ENCODE measurements around the gene UVRAG. TPM values are rescaled to one million over a fixed set of nuclear protein-coding genes. Genes with fewer than 3 reads are reported as not detected.
"Not testable (repeated sequence)": the region's sequence is repeated elsewhere in the genome, so short reads cannot be mapped to it uniquely, and the experiment has no call there.

The UVRAG gene
- total RNA-seq, 1 donor from 2014 or later, result 7.4 TPM

GRCh38 chr11:75924966-75925784 lies 110.2 kb downstream of the UVRAG start:
- H3K4me3 ChIP-seq (ENCODE audit: low read depth, low read length), result no peak overlapping the region
- TF ChIP-seq CTCF (conservative IDR thresholded peaks at IDR 0.05; ENCODE audit: low read depth, low read length), result no peak
- no peak for DNase-seq (ENCODE audit: low read depth)

GRCh38 chr11:75925785-75926164 lies 110.8 kb downstream of the UVRAG start:
- DNase-seq (ENCODE audit: low read depth), result no peak
- no peak for TF ChIP-seq CTCF (conservative IDR thresholded peaks at IDR 0.05; ENCODE audit: low read depth, low read length)
- H3K4me3 ChIP-seq (ENCODE audit: low read depth, low read length), result no peak overlapping the region

- DNase-seq (ENCODE audit: low read depth), result no peak
- H3K4me3 ChIP-seq (ENCODE audit: low read depth, low read length), result no peak overlapping the region
- no peak for TF ChIP-seq CTCF (conservative IDR thresholded peaks at IDR 0.05; ENCODE audit: low read depth, low read length)
Measured at GRCh38 chr11:75929706-75930105, 114.7 kb downstream of the UVRAG start.

- no peak for TF ChIP-seq CTCF (conservative IDR thresholded peaks at IDR 0.05; ENCODE audit: low read depth, low read length)
- no peak for DNase-seq (ENCODE audit: low read depth)
- no peak overlapping the region for H3K4me3 ChIP-seq (ENCODE audit: low read depth, low read length)
Measured at GRCh38 chr11:75930534-75930933, 115.5 kb downstream of the UVRAG start.

GRCh38 chr11:75931124-75931523 lies 116.1 kb downstream of the UVRAG start:
- H3K4me3 ChIP-seq (ENCODE audit: low read depth, low read length), result no peak overlapping the region
- DNase-seq (ENCODE audit: low read depth), result no peak
- no peak for TF ChIP-seq CTCF (conservative IDR thresholded peaks at IDR 0.05; ENCODE audit: low read depth, low read length)

- H3K4me3 ChIP-seq (ENCODE audit: low read depth, low read length); DNase-seq (ENCODE audit: low read depth): not testable (repeated sequence)
Measured at GRCh38 chr11:75933736-75934135, 118.7 kb downstream of the UVRAG start.

GRCh38 chr11:75934851-75935250 lies 119.8 kb downstream of the UVRAG start:
- TF ChIP-seq CTCF (conservative IDR thresholded peaks at IDR 0.05; ENCODE audit: low read depth, low read length), result no peak

More at GRCh38 chr11:75934851-75935250, 119.8 kb downstream of the UVRAG start:
- no peak for DNase-seq (ENCODE audit: low read depth)
- no peak overlapping the region for H3K4me3 ChIP-seq (ENCODE audit: low read depth, low read length)

Measured in epithelial cell of proximal tubule (primary cell).